ENCODE data around the gene PLXND1.

- TF ChIP-seq CTCF (conservative IDR thresholded peaks at IDR 0.05; ENCODE audit: low read length) = no peak
- no peak for TF ChIP-seq EZH2phosphoT487 (IDR thresholded peaks at IDR 0.05; ENCODE audit: borderline replicate concordance, low read depth, low read length)
Observed at GRCh38 chr3:129606636-129607390, at the start of gene PLXND1.
